Measurements from ENCODE around the gene ARHGEF2. TPM values are rescaled to one million over a fixed set of nuclear protein-coding genes. Genes with fewer than 3 reads are reported as not detected.
A peak's percentile ranks its signal among the peaks of the same experiment; 100 is the strongest.

The ARHGEF2 gene
- total and polyA plus RNA-seq, 2 donors (not counting 1 experiment from before 2014, with no cell fraction given) = 103 to 276 TPM

DNA sequence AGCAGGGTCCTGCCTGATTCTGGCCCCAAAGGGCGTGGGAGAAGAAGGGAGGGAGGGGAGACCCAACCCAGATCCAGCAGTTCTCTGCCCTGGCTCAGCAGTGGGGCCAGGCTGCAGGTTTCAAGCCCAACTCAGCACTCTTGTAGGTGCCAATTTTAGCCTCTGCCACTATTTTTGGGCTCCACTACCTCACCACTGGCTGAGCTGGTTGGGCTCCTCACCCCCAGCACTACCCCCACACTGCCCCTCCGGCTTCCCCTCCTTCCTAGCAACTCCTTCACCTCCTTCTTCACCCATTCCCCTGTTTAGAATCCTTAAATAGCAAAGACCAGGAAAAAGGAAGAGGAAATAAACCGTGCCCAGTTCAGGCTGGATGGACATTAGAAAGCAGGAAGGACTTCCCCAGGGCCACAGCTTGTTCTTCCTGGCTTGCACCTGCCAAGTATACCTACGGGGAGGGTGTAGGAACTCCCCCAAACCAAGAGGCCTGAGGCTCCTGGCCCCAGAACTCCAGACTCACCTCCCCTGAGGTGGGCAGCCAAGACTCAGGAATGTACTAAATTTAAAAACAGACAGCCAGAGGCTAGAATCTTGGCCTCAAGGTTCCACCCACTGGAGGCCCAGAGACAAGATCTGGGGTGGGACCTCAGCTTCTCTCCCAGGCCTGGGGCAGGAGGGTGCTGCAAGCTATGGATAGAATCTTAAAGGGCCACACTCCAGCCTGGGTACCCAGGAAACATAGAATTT lies 1.4 kb upstream of the ARHGEF2 start:
- Histone ChIP-seq H3K79me2 (ENCODE audit: control insufficient read depth, insufficient read depth, low read length) (peaks cover 71% of the 10 kb centered on the region), H3K9me3 (ENCODE audit: control insufficient read depth, insufficient read depth, low read depth, low read length) (no peaks in the 10 kb centered on the region), H2AFZ (ENCODE audit: low read length) (no peak overlapping the region), H3K4me3 (replicated peaks in 1 of 4; ENCODE audit: control extremely low read depth in 1 of 4, insufficient read depth in 1 of 4, low read depth in 3 of 4, low read length in 4 of 4) (peak overlapping the region; percentile 67 to 90 (median 80)), H3K4me1 (ENCODE audit: control insufficient read depth, extremely low read depth, insufficient read depth, low read length) (peaks cover 38% of the 10 kb centered on the region), H3K4me2 (ENCODE audit: extremely low read depth, insufficient read depth, low read length) (peak overlapping the region; percentile 96), H3K36me3 (ENCODE audit: control insufficient read depth, insufficient read depth, low read length) (no peaks in the 10 kb centered on the region), H3K9ac (ENCODE audit: insufficient read depth, low read length) (peak overlapping the region; percentile 76), H4K20me1 (ENCODE audit: control insufficient read depth, extremely low read depth, insufficient read depth, low read length) (no peaks in the 10 kb centered on the region), H3K27me3 (ENCODE audit: control insufficient read depth, insufficient read depth, low read length) (no peaks in the 10 kb centered on the region), H3K27ac (ENCODE audit: insufficient read depth, low read length) (peak overlapping the region; percentile 87)
- DNase-seq (ENCODE audit: low read depth in 2 of 2) = no peak
- TF ChIP-seq, protein P1, sequence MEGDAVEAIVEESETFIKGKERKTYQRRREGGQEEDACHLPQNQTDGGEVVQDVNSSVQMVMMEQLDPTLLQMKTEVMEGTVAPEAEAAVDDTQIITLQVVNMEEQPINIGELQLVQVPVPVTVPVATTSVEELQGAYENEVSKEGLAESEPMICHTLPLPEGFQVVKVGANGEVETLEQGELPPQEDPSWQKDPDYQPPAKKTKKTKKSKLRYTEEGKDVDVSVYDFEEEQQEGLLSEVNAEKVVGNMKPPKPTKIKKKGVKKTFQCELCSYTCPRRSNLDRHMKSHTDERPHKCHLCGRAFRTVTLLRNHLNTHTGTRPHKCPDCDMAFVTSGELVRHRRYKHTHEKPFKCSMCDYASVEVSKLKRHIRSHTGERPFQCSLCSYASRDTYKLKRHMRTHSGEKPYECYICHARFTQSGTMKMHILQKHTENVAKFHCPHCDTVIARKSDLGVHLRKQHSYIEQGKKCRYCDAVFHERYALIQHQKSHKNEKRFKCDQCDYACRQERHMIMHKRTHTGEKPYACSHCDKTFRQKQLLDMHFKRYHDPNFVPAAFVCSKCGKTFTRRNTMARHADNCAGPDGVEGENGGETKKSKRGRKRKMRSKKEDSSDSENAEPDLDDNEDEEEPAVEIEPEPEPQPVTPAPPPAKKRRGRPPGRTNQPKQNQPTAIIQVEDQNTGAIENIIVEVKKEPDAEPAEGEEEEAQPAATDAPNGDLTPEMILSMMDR (conservative IDR thresholded peaks at IDR 0.05 in 1 of 2, IDR thresholded peaks at IDR 0.05 in 1 of 2; ENCODE audit: low read depth in 1 of 2, low read length in 2 of 2) = no peak
- TF ChIP-seq EZH2 (IDR thresholded peaks at IDR 0.05; ENCODE audit: low read length, missing control alignments) = no peak

DNA sequence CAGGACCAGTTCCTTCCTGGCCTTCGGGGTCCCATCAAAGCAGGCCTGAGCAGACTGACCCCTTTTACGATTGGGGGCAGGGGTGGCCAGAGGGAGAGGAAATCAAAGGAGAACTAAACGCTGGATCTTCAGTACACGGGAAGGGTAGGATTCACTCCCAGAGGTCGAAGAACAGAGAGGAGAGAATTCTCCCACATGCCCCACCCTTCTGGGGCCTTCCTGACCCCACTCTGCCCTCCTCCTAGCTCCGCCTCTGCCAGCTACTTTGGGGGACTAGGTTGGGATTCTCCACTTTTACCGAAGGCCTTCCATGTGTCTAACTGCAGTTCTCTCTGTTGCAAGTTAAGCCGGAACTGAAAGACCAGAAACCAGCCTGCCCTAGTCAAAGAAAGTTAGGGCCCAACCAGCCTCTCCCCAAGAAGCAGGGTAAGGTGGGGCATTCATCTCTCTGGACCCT lies 654 bp upstream of the ARHGEF2 start:
- H3K27me3 ChIP-seq (ENCODE audit: control insufficient read depth, insufficient read depth, low read length) = no peaks in the 10 kb centered on the region
- peak overlapping the region; percentile 76 for H3K9ac ChIP-seq (ENCODE audit: insufficient read depth, low read length)
- no peaks in the 10 kb centered on the region for H4K20me1 ChIP-seq (ENCODE audit: control insufficient read depth, extremely low read depth, insufficient read depth, low read length)
- peak overlapping the region; percentile 87 for H3K27ac ChIP-seq (ENCODE audit: insufficient read depth, low read length)
- H3K9me3 ChIP-seq (ENCODE audit: control insufficient read depth, insufficient read depth, low read depth, low read length) = no peaks in the 10 kb centered on the region
- H2AFZ ChIP-seq (ENCODE audit: low read length) = no peak overlapping the region
- peaks cover 1% of the 10 kb centered on the region for H3K36me3 ChIP-seq (ENCODE audit: control insufficient read depth, insufficient read depth, low read length)
- TF ChIP-seq, protein P1 (conservative IDR thresholded peaks at IDR 0.05 in 1 of 2, IDR thresholded peaks at IDR 0.05 in 1 of 2; ENCODE audit: low read depth in 1 of 2, low read length in 2 of 2) = no peak
- TF ChIP-seq EZH2 (IDR thresholded peaks at IDR 0.05; ENCODE audit: low read length, missing control alignments) = no peak
- H3K79me2 ChIP-seq (ENCODE audit: control insufficient read depth, insufficient read depth, low read length) = peaks cover 79% of the 10 kb centered on the region
- peak overlapping the region; percentile 96 for H3K4me2 ChIP-seq (ENCODE audit: extremely low read depth, insufficient read depth, low read length)
- H3K4me3 ChIP-seq (replicated peaks in 1 of 4; ENCODE audit: control extremely low read depth in 1 of 4, insufficient read depth in 1 of 4, low read depth in 3 of 4, low read length in 4 of 4) = peak overlapping the region; percentile 67 to 90 (median 80)
- DNase-seq (ENCODE audit: low read depth in 2 of 2) = peak in 1 of 2 donors; percentile 54
- peaks cover 45% of the 10 kb centered on the region for H3K4me1 ChIP-seq (ENCODE audit: control insufficient read depth, extremely low read depth, insufficient read depth, low read length)

DNA sequence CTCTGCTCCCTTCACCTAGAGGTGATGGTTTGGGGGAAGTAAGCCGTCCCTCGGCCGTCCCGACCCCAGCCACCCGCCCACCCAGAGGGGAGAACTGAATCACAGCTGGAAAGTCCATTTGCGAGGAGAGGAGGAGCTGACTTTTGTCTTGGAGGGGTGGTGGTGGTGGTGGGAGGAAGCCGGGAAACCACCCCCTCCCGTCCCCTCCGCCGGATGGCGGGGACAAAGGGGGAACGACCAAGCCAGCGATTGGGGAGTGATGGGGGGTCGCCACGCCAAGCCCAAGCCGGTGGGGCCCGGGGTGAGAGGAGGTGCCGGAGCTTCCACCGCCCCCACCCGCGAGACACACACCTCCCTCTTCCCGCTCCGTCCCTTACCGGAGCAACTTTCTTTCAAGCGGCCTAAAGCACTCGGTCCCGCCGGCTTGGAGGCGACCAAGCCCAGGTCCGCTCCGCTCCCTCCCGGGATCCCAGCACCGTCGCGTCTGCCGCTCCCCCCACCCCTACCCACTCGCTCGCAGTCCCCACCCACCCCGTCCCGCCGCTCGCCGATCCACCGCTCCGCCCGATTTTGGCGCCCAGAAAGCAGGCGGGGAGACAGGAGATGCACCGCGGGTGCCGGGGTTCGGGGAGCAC lies 540 bp downstream of the ARHGEF2 start:
- Histone ChIP-seq H2AFZ (ENCODE audit: low read length) (no peak overlapping the region), H3K79me2 (ENCODE audit: control insufficient read depth, insufficient read depth, low read length) (peaks cover 87% of the 10 kb centered on the region), H3K9me3 (ENCODE audit: control insufficient read depth, insufficient read depth, low read depth, low read length) (no peaks in the 10 kb centered on the region), H3K4me3 (replicated peaks in 1 of 4; ENCODE audit: control extremely low read depth in 1 of 4, insufficient read depth in 1 of 4, low read depth in 3 of 4, low read length in 4 of 4) (peak overlapping the region; percentile 67 to 90 (median 80)), H4K20me1 (ENCODE audit: control insufficient read depth, extremely low read depth, insufficient read depth, low read length) (no peaks in the 10 kb centered on the region), H3K36me3 (ENCODE audit: control insufficient read depth, insufficient read depth, low read length) (peaks cover 1% of the 10 kb centered on the region), H3K27ac (ENCODE audit: insufficient read depth, low read length) (peak overlapping the region; percentile 87), H3K9ac (ENCODE audit: insufficient read depth, low read length) (peak overlapping the region; percentile 76), H3K4me2 (ENCODE audit: extremely low read depth, insufficient read depth, low read length) (peak overlapping the region; percentile 93), H3K4me1 (ENCODE audit: control insufficient read depth, extremely low read depth, insufficient read depth, low read length) (peaks cover 36% of the 10 kb centered on the region), H3K27me3 (ENCODE audit: control insufficient read depth, insufficient read depth, low read length) (no peaks in the 10 kb centered on the region)
- DNase-seq (ENCODE audit: low read depth in 2 of 2) = no peak
- TF ChIP-seq, protein P1 (conservative IDR thresholded peaks at IDR 0.05 in 1 of 2, IDR thresholded peaks at IDR 0.05 in 1 of 2; ENCODE audit: low read depth in 1 of 2, low read length in 2 of 2) = no peak
- no peak for TF ChIP-seq EZH2 (IDR thresholded peaks at IDR 0.05; ENCODE audit: low read length, missing control alignments)

Measured in fibroblast of lung (primary cell).